Body of pancreas (tissue), 4 donors: ENCODE results near the gene SRGAP1.

ENCODE experiments used
- POLR2A ChIP-seq, 3 donors: fragments of 450-650 bp; IDR thresholded peaks; one replicate each; pipeline ENCODE4 v1.6.1; 2016; ENCODE audit warnings: antibody characterized with exemption in 3 of 3, mild to moderate bottlenecking in 2 of 3
- TF ChIP-seq, protein P1 (sequence below), 7 experiments: fragments of 450-650 bp in 4 of 7; fragments of 200-600 bp in 3 of 7; sonication (generic) in 3 of 7; IDR thresholded peaks; one replicate each; pipeline ENCODE4 v1.5.1; 2016 to 2019; ENCODE audit warnings: antibody characterized with exemption in 7 of 7

DNA sequence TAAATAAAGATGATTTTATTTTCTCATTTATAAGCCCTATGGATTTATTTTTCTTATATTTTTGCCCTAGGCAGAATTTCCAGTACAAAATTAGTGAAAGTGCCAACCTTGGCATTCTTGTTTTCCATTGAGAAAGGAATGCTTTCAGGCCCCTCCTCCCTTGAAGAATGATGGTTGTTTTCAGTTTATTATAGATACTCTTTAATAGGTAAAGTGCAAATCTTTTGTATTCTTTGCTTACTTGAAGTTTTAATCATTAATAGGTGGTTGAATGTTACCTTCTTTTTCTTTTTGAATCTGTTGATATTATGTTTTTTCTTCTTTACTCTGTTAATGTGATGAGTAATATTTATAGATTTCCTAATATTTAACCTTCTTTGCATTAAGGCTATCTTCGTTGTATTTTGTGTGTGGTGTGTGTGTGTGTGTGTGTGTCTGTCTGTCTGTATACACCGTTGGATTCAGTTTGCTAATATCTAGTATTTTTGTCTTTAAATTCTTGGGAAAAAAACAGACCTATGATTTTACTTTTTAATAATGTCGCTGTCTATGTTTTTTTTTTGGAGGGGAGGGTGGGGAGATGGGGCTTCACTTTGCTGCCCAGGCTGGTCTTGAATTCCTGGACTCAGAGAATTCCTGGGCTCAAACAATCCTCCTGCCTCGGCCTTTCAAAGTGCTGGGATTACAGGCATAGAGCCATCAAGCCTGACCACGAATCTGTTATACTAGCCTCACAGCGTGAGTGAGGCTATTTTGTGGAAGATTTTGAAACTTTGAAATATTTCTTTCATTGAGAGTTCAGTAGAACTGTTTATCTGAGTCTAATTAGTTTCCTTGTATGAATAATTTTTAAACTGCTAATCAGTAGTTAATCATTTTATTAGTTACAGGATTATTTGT lies 13.5 kb downstream of the SRGAP1 start:
- no peak for TF ChIP-seq POLR2A (IDR thresholded peaks at IDR 0.05)
- TF ChIP-seq, protein P1, sequence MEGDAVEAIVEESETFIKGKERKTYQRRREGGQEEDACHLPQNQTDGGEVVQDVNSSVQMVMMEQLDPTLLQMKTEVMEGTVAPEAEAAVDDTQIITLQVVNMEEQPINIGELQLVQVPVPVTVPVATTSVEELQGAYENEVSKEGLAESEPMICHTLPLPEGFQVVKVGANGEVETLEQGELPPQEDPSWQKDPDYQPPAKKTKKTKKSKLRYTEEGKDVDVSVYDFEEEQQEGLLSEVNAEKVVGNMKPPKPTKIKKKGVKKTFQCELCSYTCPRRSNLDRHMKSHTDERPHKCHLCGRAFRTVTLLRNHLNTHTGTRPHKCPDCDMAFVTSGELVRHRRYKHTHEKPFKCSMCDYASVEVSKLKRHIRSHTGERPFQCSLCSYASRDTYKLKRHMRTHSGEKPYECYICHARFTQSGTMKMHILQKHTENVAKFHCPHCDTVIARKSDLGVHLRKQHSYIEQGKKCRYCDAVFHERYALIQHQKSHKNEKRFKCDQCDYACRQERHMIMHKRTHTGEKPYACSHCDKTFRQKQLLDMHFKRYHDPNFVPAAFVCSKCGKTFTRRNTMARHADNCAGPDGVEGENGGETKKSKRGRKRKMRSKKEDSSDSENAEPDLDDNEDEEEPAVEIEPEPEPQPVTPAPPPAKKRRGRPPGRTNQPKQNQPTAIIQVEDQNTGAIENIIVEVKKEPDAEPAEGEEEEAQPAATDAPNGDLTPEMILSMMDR (IDR thresholded peaks at IDR 0.05): no peak
